Choroid plexus epithelial cell (primary cell): Measurements from ENCODE around the gene WDFY2.
A peak's percentile ranks its signal among the peaks of the same experiment; 100 is the strongest.
"Not testable (repeated sequence)": the region's sequence is repeated elsewhere in the genome, so short reads cannot be mapped to it uniquely, and the experiment has no call there.

Source experiments
- DNase-seq: peaks from one replicate; pipeline ENCODE4 v3.0.0-alpha.2; 2010; ENCODE audit warnings: low read depth
- H3K4me3 ChIP-seq: 2 replicates; pipeline ENCODE4 v1.5.1; 2011; ENCODE audit warnings: low read depth, mild to moderate bottlenecking, control low read depth, low read length, moderate library complexity
- CTCF ChIP-seq: conservative IDR thresholded peaks from 2 replicates; pipeline ENCODE4 v1.5.1; 2011; ENCODE audit warnings: low read depth, mild to moderate bottlenecking, control low read depth, inconsistent platforms, low read length, moderate library complexity

Gene WDFY2

GRCh38 chr13:51564671-51565070 lies 19.6 kb upstream of the WDFY2 start:
- TF ChIP-seq CTCF = no peak
- no peak for DNase-seq
- no peak overlapping the region for H3K4me3 ChIP-seq

- H3K4me3 ChIP-seq, DNase-seq: not testable (repeated sequence)
Measured at GRCh38 chr13:51569001-51569400, 15.3 kb upstream of the WDFY2 start.

GRCh38 chr13:51576754-51577153 lies 7.5 kb upstream of the WDFY2 start:
- DNase-seq = no peak
- no peak for TF ChIP-seq CTCF
- no peak overlapping the region for H3K4me3 ChIP-seq

- no peak for DNase-seq
- TF ChIP-seq CTCF = no peak
- H3K4me3 ChIP-seq = no peak overlapping the region
Measured at GRCh38 chr13:51577690-51578089, 6.6 kb upstream of the WDFY2 start.

GRCh38 chr13:51579676-51580075 lies 4.6 kb upstream of the WDFY2 start:
- no peak overlapping the region for H3K4me3 ChIP-seq
- DNase-seq = no peak
- no peak for TF ChIP-seq CTCF

- no peak for DNase-seq
- no peak overlapping the region for H3K4me3 ChIP-seq
- no peak for TF ChIP-seq CTCF
Measured at GRCh38 chr13:51581148-51581820, 3.0 kb upstream of the WDFY2 start.

GRCh38 chr13:51583469-51583874 lies 790 bp upstream of the WDFY2 start:
- TF ChIP-seq CTCF = no peak

More at GRCh38 chr13:51583469-51583874, 790 bp upstream of the WDFY2 start:
- peak overlapping the region; percentile 91 for H3K4me3 ChIP-seq
- no peak for DNase-seq
